HEK293 (cell line): Measurements from ENCODE around the gene DTX3L.

ENCODE experiments used
- ZNF423 ChIP-seq: fragments of 450-650 bp; formaldehyde crosslinking; IDR thresholded peaks from 2 replicates; pipeline ENCODE4 v1.5.1; 2016; ENCODE audit warnings: missing biosample characterization, missing genetic modification characterization
- ZNF624 ChIP-seq: fragments of 450-650 bp; formaldehyde crosslinking; IDR thresholded peaks from 2 replicates; pipeline ENCODE4 v1.5.1; 2017; ENCODE audit warnings: missing biosample characterization, missing genetic modification characterization
- TF ChIP-seq, protein P1 (sequence below): fragments of 450-650 bp; formaldehyde crosslinking; IDR thresholded peaks from 2 replicates; pipeline ENCODE4 v1.5.1; 2016; ENCODE audit warnings: missing biosample characterization, missing genetic modification characterization

DNA sequence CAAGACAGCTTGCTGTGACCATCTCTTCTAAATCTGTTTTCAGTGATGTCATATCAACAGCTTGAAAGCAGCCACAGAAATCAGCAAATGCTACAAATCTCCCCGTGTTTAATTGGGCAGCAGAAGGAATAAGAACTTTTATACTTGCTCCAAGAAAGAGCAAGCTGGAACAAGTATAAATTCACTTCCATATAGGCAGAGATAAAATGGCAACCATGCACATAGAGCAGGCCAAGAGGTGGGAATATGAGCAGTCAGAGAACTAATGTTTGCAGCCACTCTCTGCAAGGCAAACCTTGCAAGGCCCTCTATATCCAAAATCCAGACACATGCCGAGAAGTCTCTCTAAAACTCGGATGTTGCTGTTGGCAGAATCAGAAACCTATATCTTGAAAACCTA, 16.1 kb upstream of the DTX3L start:
- TF ChIP-seq ZNF624 (tag by site-specific recombination) (no peak), ZNF423 (no peak)
- TF ChIP-seq, protein P1, sequence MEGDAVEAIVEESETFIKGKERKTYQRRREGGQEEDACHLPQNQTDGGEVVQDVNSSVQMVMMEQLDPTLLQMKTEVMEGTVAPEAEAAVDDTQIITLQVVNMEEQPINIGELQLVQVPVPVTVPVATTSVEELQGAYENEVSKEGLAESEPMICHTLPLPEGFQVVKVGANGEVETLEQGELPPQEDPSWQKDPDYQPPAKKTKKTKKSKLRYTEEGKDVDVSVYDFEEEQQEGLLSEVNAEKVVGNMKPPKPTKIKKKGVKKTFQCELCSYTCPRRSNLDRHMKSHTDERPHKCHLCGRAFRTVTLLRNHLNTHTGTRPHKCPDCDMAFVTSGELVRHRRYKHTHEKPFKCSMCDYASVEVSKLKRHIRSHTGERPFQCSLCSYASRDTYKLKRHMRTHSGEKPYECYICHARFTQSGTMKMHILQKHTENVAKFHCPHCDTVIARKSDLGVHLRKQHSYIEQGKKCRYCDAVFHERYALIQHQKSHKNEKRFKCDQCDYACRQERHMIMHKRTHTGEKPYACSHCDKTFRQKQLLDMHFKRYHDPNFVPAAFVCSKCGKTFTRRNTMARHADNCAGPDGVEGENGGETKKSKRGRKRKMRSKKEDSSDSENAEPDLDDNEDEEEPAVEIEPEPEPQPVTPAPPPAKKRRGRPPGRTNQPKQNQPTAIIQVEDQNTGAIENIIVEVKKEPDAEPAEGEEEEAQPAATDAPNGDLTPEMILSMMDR, result no peak
